Measurements from ENCODE around the gene KPNA3.

GRCh38 chr13:49810567-49811526, 18.4 kb upstream of the KPNA3 start:
- TF ChIP-seq EZH2 (IDR thresholded peaks at IDR 0.05) = no peak
- TF ChIP-seq POLR2AphosphoS5 (IDR thresholded peaks at IDR 0.05; ENCODE audit: borderline replicate concordance, low read depth, low read length) = no peak
- TF ChIP-seq FOXP2 (optimal IDR thresholded peaks at IDR 0.05; ENCODE audit: control extremely low read depth, extremely low read length, insufficient read depth) = no peak
